NCI-H226 (cell line): Measurements from ENCODE around the gene DMPK.
A peak's percentile ranks its signal among the peaks of the same experiment; 100 is the strongest.

ENCODE experiments used
- DNase-seq: peaks from one replicate; pipeline ENCODE4 v3.0.0-alpha.2; 2015

DMPK gene

GRCh38 chr19:45782162-45782691 lies at the start of gene DMPK:
TSS of gene DMPK (minus strand) at chr19:45782490. CDS start at chr19:45782352, 138 bp downstream.
- DNase-seq = no peak

GRCh38 chr19:45828945-45829344 lies 46.7 kb upstream of the DMPK start:
- no peak for DNase-seq

GRCh38 chr19:45828523-45828922 lies 46.2 kb upstream of the DMPK start:
- no peak for DNase-seq

GRCh38 chr19:45827459-45828093 lies 45.3 kb upstream of the DMPK start:
- no peak for DNase-seq

GRCh38 chr19:45826934-45827333 lies 44.6 kb upstream of the DMPK start:
- DNase-seq = no peak

- DNase-seq = no peak
Measured at GRCh38 chr19:45825917-45826893, 43.9 kb upstream of the DMPK start.

GRCh38 chr19:45825263-45825605 lies 42.9 kb upstream of the DMPK start:
- DNase-seq = no peak

- no peak for DNase-seq
Measured at GRCh38 chr19:45824531-45825262, 42.4 kb upstream of the DMPK start.

- DNase-seq = peak; percentile 61
Measured at GRCh38 chr19:45824041-45824471, 41.8 kb upstream of the DMPK start.

GRCh38 chr19:45823182-45823581 lies 40.9 kb upstream of the DMPK start:
- DNase-seq = no peak

GRCh38 chr19:45822716-45823115 lies 40.4 kb upstream of the DMPK start:
- DNase-seq = no peak

GRCh38 chr19:45821570-45821969 lies 39.3 kb upstream of the DMPK start:
- no peak for DNase-seq

GRCh38 chr19:45821103-45821521 lies 38.8 kb upstream of the DMPK start:
- no peak for DNase-seq

- DNase-seq = no peak
Measured at GRCh38 chr19:45820413-45821102, 38.3 kb upstream of the DMPK start.

GRCh38 chr19:45819769-45820168 lies 37.5 kb upstream of the DMPK start:
- no peak for DNase-seq

GRCh38 chr19:45817725-45818301 lies 35.5 kb upstream of the DMPK start:
- peak; percentile 33 for DNase-seq

GRCh38 chr19:45817010-45817724 lies 34.9 kb upstream of the DMPK start:
- peak; percentile 76 for DNase-seq

GRCh38 chr19:45816236-45817009 lies 34.1 kb upstream of the DMPK start:
- no peak for DNase-seq

GRCh38 chr19:45815481-45816216 lies 33.4 kb upstream of the DMPK start:
- no peak for DNase-seq
